GM18873 (cell line): Measurements from ENCODE around the gene OR1J2.

ENCODE experiments used
- ATAC-seq: cut with Tn5 transposase; IDR thresholded peaks from one replicate; pipeline ENCODE4 v1.9.1; 2021; ENCODE audit warnings: mild to moderate bottlenecking, moderate library complexity, moderate number of reproducible peaks; ENCODE audit not compliant: unreplicated experiment, low FRiP score

The OR1J2 gene

GRCh38 chr9:122546196-122546595, 35.6 kb downstream of the OR1J2 start:
- no peak for ATAC-seq

GRCh38 chr9:122551371-122551770, 40.8 kb downstream of the OR1J2 start:
- no peak for ATAC-seq

GRCh38 chr9:122552812-122553211, 42.2 kb downstream of the OR1J2 start, which contains the start of gene OR1N2:
TSS of gene OR1N2 (plus strand) at chr9:122553112. CDS start at chr9:122553212, 100 bp downstream.
- ATAC-seq: no peak
